Measurements from ENCODE around the gene ATXN1.

The ATXN1 gene

GRCh38 chr6:16362296-16362695 is 399.0 kb downstream of the ATXN1 start:
- TF ChIP-seq GABPA (IDR thresholded peaks at IDR 0.05; ENCODE audit: low read depth) = no peak
- no peak for TF ChIP-seq SPI1 (IDR thresholded peaks at IDR 0.05; ENCODE audit: borderline replicate concordance, low read depth)
- no peak for TF ChIP-seq POLR2AphosphoS5 (IDR thresholded peaks at IDR 0.05; ENCODE audit: low read depth)
- no peak for TF ChIP-seq REST (IDR thresholded peaks at IDR 0.05; ENCODE audit: insufficient replicate concordance, low read depth)
- TF ChIP-seq CTCF (IDR thresholded peaks at IDR 0.05; ENCODE audit: insufficient read depth, low read length) = no peak
- DNase-seq (ENCODE audit: low read depth in 1 of 2, low spot score in 1 of 2) = no peak
- Histone ChIP-seq H3K27me3 (ENCODE audit: insufficient read depth, poor library complexity, severe bottlenecking) (no peaks in the 10 kb centered on the region), H3K4me3 (replicated peaks; ENCODE audit: insufficient read depth, low read length) (no peak overlapping the region), H3K27ac (replicated peaks) (no peak overlapping the region)

GRCh38 chr6:16361861-16362260 is 399.4 kb downstream of the ATXN1 start:
- no peak for TF ChIP-seq POLR2AphosphoS5 (IDR thresholded peaks at IDR 0.05; ENCODE audit: low read depth)
- no peak for TF ChIP-seq GABPA (IDR thresholded peaks at IDR 0.05; ENCODE audit: low read depth)
- no peak for TF ChIP-seq SPI1 (IDR thresholded peaks at IDR 0.05; ENCODE audit: borderline replicate concordance, low read depth)
- TF ChIP-seq CTCF (IDR thresholded peaks at IDR 0.05; ENCODE audit: insufficient read depth, low read length) = no peak
- TF ChIP-seq REST (IDR thresholded peaks at IDR 0.05; ENCODE audit: insufficient replicate concordance, low read depth) = no peak
- H3K4me3 ChIP-seq (replicated peaks; ENCODE audit: insufficient read depth, low read length) = no peak overlapping the region

GRCh38 chr6:16361121-16361520 is 400.1 kb downstream of the ATXN1 start:
- TF ChIP-seq REST (IDR thresholded peaks at IDR 0.05; ENCODE audit: insufficient replicate concordance, low read depth) (no peak), POLR2AphosphoS5 (IDR thresholded peaks at IDR 0.05; ENCODE audit: low read depth) (no peak), SPI1 (IDR thresholded peaks at IDR 0.05; ENCODE audit: borderline replicate concordance, low read depth) (no peak), CTCF (IDR thresholded peaks at IDR 0.05; ENCODE audit: insufficient read depth, low read length) (no peak), GABPA (IDR thresholded peaks at IDR 0.05; ENCODE audit: low read depth) (no peak)
- Histone ChIP-seq H3K27me3 (ENCODE audit: insufficient read depth, poor library complexity, severe bottlenecking) (no peaks in the 10 kb centered on the region), H3K27ac (replicated peaks) (no peak overlapping the region), H3K4me3 (replicated peaks; ENCODE audit: insufficient read depth, low read length) (no peak overlapping the region)
- no peak for DNase-seq (ENCODE audit: low read depth in 1 of 2, low spot score in 1 of 2)

More at GRCh38 chr6:16361861-16362260, 399.4 kb downstream of the ATXN1 start:
- Histone ChIP-seq H3K27ac (replicated peaks) (no peak overlapping the region), H3K27me3 (ENCODE audit: insufficient read depth, poor library complexity, severe bottlenecking) (no peaks in the 10 kb centered on the region)
- no peak for DNase-seq (ENCODE audit: low read depth in 1 of 2, low spot score in 1 of 2)

Measured in HL-60 (cell line).